Measurements from ENCODE around the gene ATRN.

GRCh38 chr20:3486850-3487249 lies 16.0 kb downstream of the ATRN start:
- TF ChIP-seq POLR2A (IDR thresholded peaks at IDR 0.05): no peak
- TF ChIP-seq CTCF (IDR thresholded peaks at IDR 0.05): no peak
- TF ChIP-seq POLR2AphosphoS5 (IDR thresholded peaks at IDR 0.05): no peak
- no peak for TF ChIP-seq EP300 (IDR thresholded peaks at IDR 0.05)
